Neural progenitor cell (in vitro differentiated cells): Measurements from ENCODE around the gene CCNH. TPM values are rescaled to one million over a fixed set of nuclear protein-coding genes. Genes with fewer than 3 reads are reported as not detected.

ENCODE experiments used
- DNase-seq: peaks from one replicate; pipeline ENCODE4 v3.0.0-alpha.2; 2016; ENCODE audit warnings: low spot score
- H2AFZ ChIP-seq: fragments of 200-600 bp; sonication (generic); replicated peaks from 2 replicates; pipeline ENCODE4 v1.6.1; 2016; ENCODE audit warnings: antibody characterized with exemption
- H3F3A ChIP-seq: fragments of 200-600 bp; sonication (generic); 2 replicates; pipeline ENCODE4 v1.6.1; 2016; ENCODE audit warnings: antibody characterized with exemption, low read depth
- H3K27ac ChIP-seq: fragments of 200-600 bp; sonication (generic); 2 replicates; pipeline ENCODE4 v1.5.1; 2016; ENCODE audit warnings: mild to moderate bottlenecking
- H3K27me3 ChIP-seq: fragments of 200-600 bp; sonication (generic); 2 replicates; pipeline ENCODE4 v1.6.1; 2016; ENCODE audit warnings: mild to moderate bottlenecking, moderate library complexity
- H3K36me3 ChIP-seq: fragments of 200-600 bp; sonication (generic); 2 replicates; pipeline ENCODE4 v1.5.1; 2016
- H3K4me1 ChIP-seq: fragments of 200-600 bp; sonication (generic); 2 replicates; pipeline ENCODE4 v1.6.1; 2016; ENCODE audit warnings: mixed run types
- H3K4me2 ChIP-seq: fragments of 200-600 bp; sonication (generic); 2 replicates; pipeline ENCODE4 v1.6.1; 2016
- H3K4me3 ChIP-seq: fragments of 200-600 bp; sonication (generic); 2 replicates; pipeline ENCODE4 v1.5.1; 2016
- H3K79me2 ChIP-seq: fragments of 200-600 bp; sonication (generic); 2 replicates; pipeline ENCODE4 v1.6.1; 2016; ENCODE audit warnings: low read depth
- H3K9ac ChIP-seq: fragments of 200-600 bp; sonication (generic); 2 replicates; pipeline ENCODE4 v1.6.1; 2016
- H3K9me3 ChIP-seq: fragments of 200-600 bp; sonication (generic); 2 replicates; pipeline ENCODE4 v1.5.1; 2016; ENCODE audit warnings: low read depth
- H4K20me1 ChIP-seq: fragments of 200-600 bp; sonication (generic); 2 replicates; pipeline ENCODE4 v1.6.1; 2016; ENCODE audit warnings: low read depth
- H3K27ac Mint-ChIP-seq: 3 replicates; pipeline ENCODE4 v1.8.0; 2021; ENCODE audit warnings: mixed read lengths
- H3K27me3 Mint-ChIP-seq: 2 replicates; pipeline ENCODE4 v1.8.0; 2022; ENCODE audit warnings: low read depth, mild to moderate bottlenecking, inconsistent platforms, moderate library complexity, mixed read lengths; ENCODE audit not compliant: insufficient read depth
- H3K36me3 Mint-ChIP-seq: 3 replicates; pipeline ENCODE4 v1.8.0; 2021; ENCODE audit warnings: mixed read lengths
- H3K4me1 Mint-ChIP-seq: 3 replicates; pipeline ENCODE4 v1.8.0; 2021; ENCODE audit warnings: mixed read lengths
- H3K4me3 Mint-ChIP-seq: 3 replicates; pipeline ENCODE4 v1.8.0; 2021; ENCODE audit warnings: mild to moderate bottlenecking, moderate library complexity, mixed read lengths
- H3K9me3 Mint-ChIP-seq: 3 replicates; pipeline ENCODE4 v1.8.0; 2020; ENCODE audit warnings: mixed read lengths
- EZH2 ChIP-seq: fragments of 200-600 bp; sonication (generic); IDR thresholded peaks from 2 replicates; pipeline ENCODE4 v1.6.1; 2017; ENCODE audit warnings: antibody characterized with exemption, mild to moderate bottlenecking, moderate library complexity
- EZH2phosphoT487 ChIP-seq: fragments of 200-600 bp; sonication (generic); IDR thresholded peaks from 2 replicates; pipeline ENCODE4 v1.6.1; 2017; ENCODE audit warnings: antibody characterized with exemption
- total RNA-seq: library from RNA; depleted of rRNA; stranded (reverse); fragments of >200 nt; gene quantifications from 2 replicates; pipeline ENCODE4 v1.2.3, GENCODE V29; 2015; ENCODE audit warnings: low replicate concordance
- TF ChIP-seq, protein P1 (sequence below): fragments of 200-600 bp; sonication (generic); IDR thresholded peaks from 2 replicates; pipeline ENCODE4 v1.5.1; 2017; ENCODE audit warnings: antibody characterized with exemption, mild to moderate bottlenecking

Gene CCNH
- total RNA-seq: 70.1 and 86.1 TPM in 2 replicates

GRCh38 chr5:87412630-87413342, at the start of gene CCNH:
CCNH (minus strand) TSS chr5:87412930; CDS start chr5:87412794, 136 bp downstream.
- Histone ChIP-seq H4K20me1 (no peaks in the 10 kb centered on the region), H3K36me3 (peaks cover 8% of the 10 kb centered on the region), H3K27ac (peak within 1 kb of the TSS; percentile 40), H3K9me3 (no peaks in the 10 kb centered on the region), H3K27me3 (no peaks in the 10 kb centered on the region), H3K79me2 (peaks cover 28% of the 10 kb centered on the region), H3K9ac (peak within 1 kb of the TSS; percentile 83), H3K4me3 (peak within 1 kb of the TSS; percentile 82), H3F3A (no peaks in the 10 kb centered on the region), H3K4me2 (peak within 1 kb of the TSS; percentile 93), H3K4me1 (peaks cover 9% of the 10 kb centered on the region), H2AFZ (peak within 1 kb of the TSS; percentile 92)
- peaks cover 4% of the 10 kb centered on the region for H3K36me3 Mint-ChIP-seq
- H3K4me1 Mint-ChIP-seq: peaks cover 16% of the 10 kb centered on the region
- peaks cover 2% of the 10 kb centered on the region for H3K27me3 Mint-ChIP-seq
- TF ChIP-seq EZH2 (no peak), EZH2phosphoT487 (no peak)
- TF ChIP-seq, protein P1, sequence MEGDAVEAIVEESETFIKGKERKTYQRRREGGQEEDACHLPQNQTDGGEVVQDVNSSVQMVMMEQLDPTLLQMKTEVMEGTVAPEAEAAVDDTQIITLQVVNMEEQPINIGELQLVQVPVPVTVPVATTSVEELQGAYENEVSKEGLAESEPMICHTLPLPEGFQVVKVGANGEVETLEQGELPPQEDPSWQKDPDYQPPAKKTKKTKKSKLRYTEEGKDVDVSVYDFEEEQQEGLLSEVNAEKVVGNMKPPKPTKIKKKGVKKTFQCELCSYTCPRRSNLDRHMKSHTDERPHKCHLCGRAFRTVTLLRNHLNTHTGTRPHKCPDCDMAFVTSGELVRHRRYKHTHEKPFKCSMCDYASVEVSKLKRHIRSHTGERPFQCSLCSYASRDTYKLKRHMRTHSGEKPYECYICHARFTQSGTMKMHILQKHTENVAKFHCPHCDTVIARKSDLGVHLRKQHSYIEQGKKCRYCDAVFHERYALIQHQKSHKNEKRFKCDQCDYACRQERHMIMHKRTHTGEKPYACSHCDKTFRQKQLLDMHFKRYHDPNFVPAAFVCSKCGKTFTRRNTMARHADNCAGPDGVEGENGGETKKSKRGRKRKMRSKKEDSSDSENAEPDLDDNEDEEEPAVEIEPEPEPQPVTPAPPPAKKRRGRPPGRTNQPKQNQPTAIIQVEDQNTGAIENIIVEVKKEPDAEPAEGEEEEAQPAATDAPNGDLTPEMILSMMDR: no peak
- H3K27ac Mint-ChIP-seq: peak within 1 kb of the TSS; percentile 39
- no peaks in the 10 kb centered on the region for H3K9me3 Mint-ChIP-seq
- peak; percentile 99 for DNase-seq
- peak within 1 kb of the TSS; percentile 93 for H3K4me3 Mint-ChIP-seq

- no peak overlapping the region for H2AFZ ChIP-seq
- no peak overlapping the region for H3K27ac Mint-ChIP-seq
- H3K4me3 ChIP-seq: no peak overlapping the region
- no peak overlapping the region for H3K27ac ChIP-seq
- no peak overlapping the region for H3K4me2 ChIP-seq
- no peaks in the 10 kb centered on the region for H3K36me3 ChIP-seq
- no peaks in the 10 kb centered on the region for H3K36me3 Mint-ChIP-seq
- H3K9me3 ChIP-seq: no peaks in the 10 kb centered on the region
- H3K27me3 ChIP-seq: no peaks in the 10 kb centered on the region
- no peaks in the 10 kb centered on the region for H3K4me1 ChIP-seq
- no peak overlapping the region for H3K9ac ChIP-seq
- no peaks in the 10 kb centered on the region for H3K79me2 ChIP-seq
- DNase-seq: no peak
- TF ChIP-seq EZH2 (no peak), EZH2phosphoT487 (no peak)
- TF ChIP-seq, protein P1: no peak
- no peaks in the 10 kb centered on the region for H3K27me3 Mint-ChIP-seq
- no peaks in the 10 kb centered on the region for H4K20me1 ChIP-seq
- peaks cover 7% of the 10 kb centered on the region for H3K4me1 Mint-ChIP-seq
- no peak overlapping the region for H3K4me3 Mint-ChIP-seq
- H3F3A ChIP-seq: no peaks in the 10 kb centered on the region
- H3K9me3 Mint-ChIP-seq: peaks cover 3% of the 10 kb centered on the region
Observed at GRCh38 chr5:87457706-87458105, 45.0 kb upstream of the CCNH start.

DNA sequence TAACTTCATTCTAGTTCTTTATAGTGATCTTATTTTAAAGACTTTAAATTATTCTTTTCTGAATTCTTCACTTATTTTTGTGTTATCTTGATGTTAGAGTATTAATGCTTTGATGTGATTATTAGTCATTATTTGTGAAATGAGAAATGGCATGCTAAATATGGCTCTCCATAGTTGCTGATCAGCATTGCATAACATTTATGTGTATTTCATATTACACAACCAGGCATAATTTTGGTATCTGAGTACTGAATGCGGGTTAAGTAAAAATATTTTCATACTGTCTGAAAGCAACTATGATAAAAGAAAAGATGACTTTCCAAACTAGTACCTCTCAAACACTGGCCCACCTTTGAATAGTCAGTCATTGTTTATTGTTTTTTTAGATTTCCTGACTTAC, 41.1 kb upstream of the CCNH start:
- H3K36me3 ChIP-seq: no peaks in the 10 kb centered on the region
- H3K9me3 Mint-ChIP-seq: no peaks in the 10 kb centered on the region
- no peak overlapping the region for H3K4me3 ChIP-seq
- H3K4me3 Mint-ChIP-seq: no peak overlapping the region
- TF ChIP-seq EZH2 (no peak), EZH2phosphoT487 (no peak)
- TF ChIP-seq, protein P1: no peak
- H3F3A ChIP-seq: no peaks in the 10 kb centered on the region
- H4K20me1 ChIP-seq: no peaks in the 10 kb centered on the region
- H3K27me3 ChIP-seq: no peaks in the 10 kb centered on the region
- H3K9ac ChIP-seq: no peak overlapping the region
- H3K79me2 ChIP-seq: no peaks in the 10 kb centered on the region
- no peaks in the 10 kb centered on the region for H3K36me3 Mint-ChIP-seq
- H2AFZ ChIP-seq: no peak overlapping the region
- no peak overlapping the region for H3K4me2 ChIP-seq
- H3K27ac Mint-ChIP-seq: no peak overlapping the region
- no peak overlapping the region for H3K27ac ChIP-seq
- peaks cover 10% of the 10 kb centered on the region for H3K4me1 Mint-ChIP-seq
- no peaks in the 10 kb centered on the region for H3K4me1 ChIP-seq
- no peaks in the 10 kb centered on the region for H3K27me3 Mint-ChIP-seq
- no peak for DNase-seq
- no peaks in the 10 kb centered on the region for H3K9me3 ChIP-seq
